ENCODE measurements around the gene ITGAE. TPM values are rescaled to one million over a fixed set of nuclear protein-coding genes. Genes with fewer than 3 reads are reported as not detected.

The ITGAE gene
- total RNA-seq, 1 donor from 2014 or later = 13.3 TPM

DNA sequence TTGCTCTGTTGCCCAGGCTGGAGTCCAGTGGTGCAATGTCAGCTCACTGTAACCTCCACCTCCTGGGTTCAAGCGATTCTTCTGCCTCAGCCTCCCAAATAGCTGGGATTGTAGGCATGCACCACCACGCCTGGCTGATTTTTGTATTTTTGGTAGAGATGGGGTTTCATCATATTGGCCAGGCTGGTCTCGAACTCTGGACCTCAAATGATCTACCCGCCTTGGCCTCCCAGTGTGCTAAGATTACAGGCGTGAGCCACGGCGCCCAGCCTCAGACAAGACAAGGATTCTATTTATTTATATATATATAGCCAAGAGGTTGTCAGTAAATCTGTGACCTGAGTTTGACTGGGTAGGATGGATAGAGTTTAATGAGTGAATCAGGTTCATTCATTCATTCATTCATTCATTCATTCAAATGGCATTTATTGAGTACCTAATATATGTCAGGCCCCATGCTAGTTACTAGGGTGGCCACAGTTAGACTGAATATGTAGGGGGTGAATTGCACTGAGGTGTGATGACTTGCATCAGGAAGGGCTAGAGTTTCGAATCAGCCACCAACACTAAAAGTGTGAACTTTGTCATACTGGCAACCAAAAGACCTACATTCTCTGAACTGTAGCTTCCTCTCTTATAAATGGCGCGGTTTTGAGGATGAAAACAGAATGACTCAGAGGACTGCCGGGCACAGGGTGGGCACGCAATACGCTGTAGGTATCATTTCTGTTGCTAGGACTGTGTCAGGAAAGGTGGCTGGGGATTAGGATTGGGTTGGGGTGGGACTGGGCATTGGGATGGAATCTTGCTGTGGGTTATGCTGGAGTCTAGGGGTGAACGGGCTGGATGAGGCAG lies 37.8 kb downstream of the ITGAE start:
- DNase-seq (ENCODE audit: extremely low read depth, low read depth, low spot score) = no peak

DNA sequence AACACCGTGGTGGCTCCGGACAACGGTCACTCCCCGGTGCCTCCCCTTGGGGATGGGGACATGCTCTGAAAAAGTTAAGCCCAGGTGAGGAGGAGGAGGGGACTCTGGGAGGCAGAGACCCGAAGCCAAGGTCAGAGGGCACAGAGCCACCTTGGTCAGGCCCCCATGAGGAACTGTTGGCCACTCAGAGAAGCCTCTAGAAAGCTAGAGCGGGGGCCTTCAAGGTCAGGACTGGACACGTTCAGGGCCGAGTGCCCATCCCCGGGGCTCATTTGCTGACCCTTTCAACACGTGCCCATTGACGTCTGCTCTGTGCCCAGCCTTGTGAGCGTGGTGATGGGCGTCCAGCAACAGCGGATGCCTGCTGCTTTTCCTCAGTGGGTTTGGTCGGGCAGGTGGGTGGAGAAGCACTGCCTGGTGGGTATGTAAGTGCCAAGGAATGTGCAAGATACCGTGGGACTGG lies 39.0 kb downstream of the ITGAE start:
- DNase-seq (ENCODE audit: extremely low read depth, low read depth, low spot score) = no peak

DNA sequence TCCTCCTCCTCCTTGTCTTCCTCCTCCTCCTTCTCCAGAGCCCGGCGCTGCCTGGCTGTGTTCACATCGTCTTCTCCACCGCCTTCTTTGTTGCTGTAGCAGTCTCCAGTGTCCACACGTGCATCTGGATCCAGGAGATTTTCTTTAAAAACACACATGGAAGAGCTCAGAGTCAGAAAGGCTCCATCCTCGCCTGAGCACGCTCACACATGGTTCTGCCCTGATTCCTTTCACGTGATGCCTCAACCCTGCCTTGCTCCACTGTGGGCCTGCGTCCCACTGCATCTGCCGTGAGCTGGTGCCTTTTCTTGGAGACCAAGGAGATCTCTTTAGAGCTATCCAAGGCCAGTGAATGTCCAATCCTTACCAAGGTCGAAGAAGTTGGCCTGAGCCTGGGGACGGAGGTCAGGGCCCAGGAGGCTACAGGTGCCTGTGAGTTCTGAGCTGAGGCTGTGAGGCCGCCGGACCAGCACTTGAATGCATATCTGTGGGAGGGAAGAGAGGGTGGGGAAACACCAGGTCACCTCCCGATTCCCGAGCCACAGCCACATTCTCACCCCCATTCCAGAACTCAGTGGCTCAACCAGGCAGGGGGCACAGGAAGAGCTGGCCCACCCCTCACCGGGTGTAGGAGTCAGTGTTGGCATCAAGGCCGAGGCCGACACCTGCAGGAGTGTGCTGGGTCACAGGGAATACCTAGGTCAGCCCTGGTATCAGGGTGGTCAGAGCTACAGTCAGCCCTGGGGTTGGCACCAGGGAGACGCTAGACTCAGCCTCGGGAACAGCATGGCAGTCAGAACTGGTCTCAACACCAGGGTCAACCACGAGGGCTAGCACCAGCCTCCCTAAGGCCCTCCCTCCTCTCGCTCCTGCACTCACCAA lies 39.7 kb downstream of the ITGAE start:
- DNase-seq (ENCODE audit: extremely low read depth, low read depth, low spot score) = no peak

DNA sequence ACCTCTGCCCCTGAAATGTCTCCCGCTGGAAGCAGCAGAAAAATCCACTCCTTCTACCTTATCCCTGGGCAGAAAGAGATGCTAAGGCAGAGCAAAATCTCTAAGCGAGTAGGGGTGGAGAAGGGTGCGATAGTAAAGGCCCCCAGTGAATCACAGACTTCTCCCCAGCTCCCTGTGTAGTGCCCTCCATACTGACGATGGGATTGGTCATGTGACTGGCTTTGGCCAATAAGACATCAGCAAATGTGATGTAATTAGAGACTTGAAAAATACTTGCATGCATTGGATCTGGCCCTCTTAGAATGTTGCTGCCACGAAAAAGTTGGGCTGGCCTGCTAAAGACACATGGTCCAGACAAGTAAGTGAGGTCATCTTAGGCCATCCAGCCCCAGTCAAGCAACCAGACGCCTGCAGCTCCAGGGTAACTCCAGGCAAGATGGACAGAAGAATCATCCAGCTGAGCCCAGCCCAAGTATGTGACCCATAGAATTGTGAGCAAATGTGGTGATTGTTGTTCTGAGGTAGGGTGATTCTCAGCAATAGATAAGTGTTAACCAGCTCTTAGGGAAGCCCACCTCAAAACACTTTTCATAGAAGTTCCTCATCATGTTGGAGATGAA lies 41.3 kb downstream of the ITGAE start:
- DNase-seq (ENCODE audit: extremely low read depth, low read depth, low spot score) = no peak

DNA sequence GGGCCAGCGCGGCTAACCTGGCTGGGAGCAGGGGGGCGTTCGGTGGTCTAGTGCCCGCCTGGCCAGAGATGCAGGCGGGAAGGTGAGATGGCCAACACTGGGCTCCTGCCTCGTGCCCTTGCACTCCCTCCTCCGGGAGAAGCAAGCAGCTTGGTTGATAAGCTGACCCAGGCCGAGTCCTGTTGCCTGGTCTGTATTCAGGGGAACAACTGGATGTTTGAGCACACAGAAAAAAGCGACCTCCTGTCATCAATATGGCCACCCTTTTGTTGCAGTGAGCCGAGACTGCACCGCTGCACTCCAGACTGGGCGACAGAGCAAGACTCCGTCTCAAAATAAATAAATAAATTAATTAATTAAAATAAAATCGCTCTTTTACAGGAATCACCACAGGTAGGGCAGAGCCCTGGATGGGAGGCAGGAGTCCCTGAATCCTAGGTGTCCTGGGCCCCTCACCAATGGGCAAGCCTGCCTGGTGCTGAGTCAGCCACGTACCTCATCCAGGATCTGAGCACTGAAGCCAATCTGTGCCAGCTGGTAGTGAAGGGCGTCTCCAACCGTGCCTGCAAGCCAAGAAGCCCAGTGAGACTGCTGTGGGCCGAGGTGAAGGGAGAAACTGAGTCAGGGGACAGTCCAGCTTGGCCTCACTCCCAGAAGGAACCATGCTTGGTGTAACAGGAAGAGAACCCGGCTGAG lies 45.5 kb downstream of the ITGAE start:
- no peak for DNase-seq (ENCODE audit: extremely low read depth, low read depth, low spot score)

DNA sequence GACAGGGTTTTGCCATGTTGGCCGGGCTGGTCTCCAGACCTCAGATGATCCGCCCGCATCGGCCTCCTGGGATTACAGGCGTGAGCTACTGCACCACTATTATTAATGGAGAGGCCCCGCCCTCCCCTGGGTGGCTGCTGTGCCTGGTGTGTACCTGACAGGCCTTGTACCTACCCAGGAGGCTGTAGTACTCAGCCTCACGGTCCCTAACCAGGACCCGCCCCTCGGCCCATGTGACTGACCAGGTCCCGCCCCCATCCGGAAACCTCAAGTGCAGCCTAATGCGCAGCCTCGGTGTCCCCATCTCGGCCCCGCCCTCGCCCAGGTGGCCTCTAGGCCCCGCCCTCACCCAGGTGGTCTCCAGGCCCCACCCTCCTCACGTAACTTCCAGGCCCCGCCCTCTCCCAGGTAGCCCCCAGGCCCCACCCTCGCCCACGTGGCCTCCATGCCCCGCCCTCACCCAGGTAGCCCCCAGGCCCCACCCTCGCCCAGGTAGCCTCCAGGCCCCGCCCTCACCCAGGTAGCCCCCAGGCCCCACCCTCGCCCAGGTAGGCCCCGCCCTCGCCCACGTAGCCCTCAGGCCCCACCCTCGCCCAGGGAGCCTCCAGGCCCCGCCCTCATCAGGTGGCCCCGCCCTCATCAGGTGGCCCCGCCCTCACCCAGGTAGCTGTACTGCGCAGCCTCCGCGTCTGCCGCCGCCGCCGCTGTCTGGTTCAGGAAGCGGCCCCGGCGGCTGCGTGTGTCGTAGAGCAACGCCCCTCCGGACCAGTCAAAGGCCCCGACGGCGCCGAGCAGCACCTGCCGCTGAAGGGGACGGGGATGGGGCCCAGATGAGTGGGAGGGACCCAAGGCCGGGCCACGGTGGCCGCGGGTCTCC lies 46.3 kb downstream of the ITGAE start:
- DNase-seq (ENCODE audit: extremely low read depth, low read depth, low spot score) = no peak

DNA sequence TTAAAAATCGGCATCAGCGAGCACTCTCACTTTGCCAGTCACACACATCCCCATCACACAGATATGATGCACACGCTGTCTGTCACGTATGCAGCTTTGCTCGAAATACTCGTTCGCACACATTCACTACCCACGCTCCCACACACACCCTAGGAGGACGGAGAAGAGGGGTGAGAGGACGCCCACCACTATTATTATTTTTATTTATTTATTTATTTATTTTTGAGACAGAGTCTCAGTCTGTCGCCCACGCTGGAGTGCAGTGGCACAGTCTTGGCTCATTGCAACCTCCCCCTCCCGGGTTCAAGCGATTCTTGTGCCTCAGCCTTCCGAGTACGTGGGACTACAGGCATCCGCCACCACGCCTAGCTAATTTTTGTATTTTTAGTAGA lies 46.9 kb downstream of the ITGAE start:
- no peak for DNase-seq (ENCODE audit: extremely low read depth, low read depth, low spot score)

DNA sequence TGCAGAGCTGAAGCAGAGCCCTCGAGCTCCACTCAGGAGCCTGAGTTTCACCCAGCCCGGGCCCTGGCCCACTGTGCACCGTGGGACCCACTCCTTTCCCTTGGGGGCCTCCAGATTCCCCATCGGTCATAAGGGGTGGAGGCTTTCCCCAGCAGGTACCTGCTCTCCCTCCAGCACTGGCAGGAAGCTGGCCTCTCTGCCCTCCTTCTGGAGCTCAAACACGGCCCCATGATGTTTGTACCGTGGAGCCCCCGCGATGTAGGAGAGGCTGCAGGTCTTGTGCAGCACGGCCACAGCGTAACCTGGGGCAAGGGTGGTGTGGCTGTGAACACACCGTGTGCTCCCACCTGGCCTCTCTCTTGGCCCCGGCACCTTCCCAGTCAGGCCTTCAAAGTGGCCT lies 47.4 kb downstream of the ITGAE start:
- DNase-seq (ENCODE audit: extremely low read depth, low read depth, low spot score) = no peak

DNA sequence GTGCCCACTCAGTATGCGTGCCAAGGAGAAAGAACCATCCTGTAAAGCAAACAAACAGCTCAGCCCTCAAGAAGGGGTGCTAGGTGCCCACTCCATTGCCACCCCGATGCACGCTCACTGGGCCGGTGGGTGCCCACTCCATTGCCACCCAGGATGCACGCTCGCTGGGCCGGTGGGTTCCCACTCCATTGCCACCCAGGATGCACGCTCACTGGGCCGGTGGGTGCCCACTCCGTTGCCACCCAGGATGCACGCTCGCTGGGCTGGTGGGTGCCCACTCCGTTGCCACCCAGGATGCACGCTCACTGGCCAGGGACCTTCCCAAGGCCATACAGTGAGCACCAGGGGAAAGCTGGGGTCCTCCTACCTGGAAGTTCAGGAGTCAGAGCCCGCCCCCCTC lies 49.2 kb downstream of the ITGAE start:
- DNase-seq (ENCODE audit: extremely low read depth, low read depth, low spot score) = no peak

DNA sequence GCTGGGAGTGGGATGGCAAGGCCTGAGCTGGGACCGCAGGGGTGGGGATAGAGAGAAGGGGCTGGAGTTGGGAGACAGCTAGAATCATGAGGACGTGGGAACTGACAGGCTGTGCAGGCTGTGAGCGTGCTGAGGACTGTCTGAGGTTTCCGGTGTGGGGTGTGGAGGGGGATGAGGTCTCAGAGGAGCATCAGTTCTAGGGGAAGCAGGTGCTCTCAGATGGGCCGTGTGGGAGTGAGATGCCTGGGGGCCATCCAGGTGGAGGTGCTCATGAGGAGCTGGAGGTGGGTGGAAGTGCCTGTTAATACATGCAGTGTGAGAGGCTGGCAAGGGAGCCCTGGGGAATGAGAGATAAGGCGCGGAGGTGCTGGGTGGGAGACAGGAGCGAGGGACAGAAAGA lies 50.1 kb downstream of the ITGAE start:
- no peak for DNase-seq (ENCODE audit: extremely low read depth, low read depth, low spot score)

DNA sequence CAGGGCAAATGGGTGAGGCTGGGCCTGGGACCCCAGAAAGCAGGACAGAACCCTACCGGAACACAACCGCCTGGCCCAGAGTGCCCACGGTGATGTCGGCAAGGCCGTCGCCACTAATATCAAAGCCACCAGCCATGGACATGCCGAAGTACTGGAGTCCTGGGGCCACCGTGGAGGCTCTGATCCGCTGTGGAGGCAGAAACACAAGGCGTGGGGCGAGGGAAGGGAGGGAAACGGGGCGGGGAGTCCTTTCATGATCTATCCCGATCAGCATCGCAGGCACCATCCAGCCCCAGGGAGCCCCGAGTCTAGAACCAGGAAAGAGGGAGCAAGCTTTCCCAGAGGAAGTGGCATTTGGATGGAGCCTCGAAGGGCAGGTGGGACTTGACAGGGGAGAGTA lies 50.7 kb downstream of the ITGAE start:
- no peak for DNase-seq (ENCODE audit: extremely low read depth, low read depth, low spot score)

DNA sequence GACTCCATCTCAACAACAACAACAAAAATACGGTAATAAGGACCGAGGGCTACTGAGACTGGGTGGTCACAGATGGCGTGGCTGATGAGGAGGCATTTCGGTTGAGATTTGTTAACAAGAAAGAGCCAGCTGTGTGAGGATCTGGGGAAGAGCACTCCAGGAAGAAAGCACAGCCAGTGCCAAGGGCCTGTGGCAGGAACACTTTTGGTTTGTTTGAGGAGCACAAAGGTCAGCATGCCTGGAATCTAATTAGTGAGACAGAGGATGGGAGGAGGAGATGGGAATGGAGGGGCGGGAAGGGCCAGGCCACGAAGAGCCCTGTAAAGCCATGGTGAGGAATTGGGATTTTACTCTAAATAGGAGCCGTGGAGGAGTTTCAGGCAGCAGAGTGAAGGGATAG lies 52.4 kb downstream of the ITGAE start:
- DNase-seq (ENCODE audit: extremely low read depth, low read depth, low spot score) = no peak

DNA sequence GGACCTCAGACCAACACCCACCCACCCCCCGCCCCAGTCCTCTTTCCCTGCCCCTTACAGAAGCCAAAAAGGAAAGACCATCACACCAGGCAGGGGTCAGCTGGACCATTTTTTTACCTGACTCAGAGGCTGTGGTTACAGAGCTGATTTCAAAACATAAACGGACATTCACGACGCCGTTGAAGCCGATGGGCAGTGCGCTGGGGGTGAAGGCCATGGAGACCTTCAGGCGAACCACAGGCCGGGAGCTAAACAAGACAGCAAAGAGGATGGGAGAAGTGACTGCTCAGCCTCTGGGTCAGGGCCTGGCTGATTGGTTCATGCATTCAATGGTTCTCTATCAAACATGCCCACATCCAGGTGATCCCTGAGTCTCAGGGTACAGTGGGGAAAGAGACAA lies 53.2 kb downstream of the ITGAE start:
- DNase-seq (ENCODE audit: extremely low read depth, low read depth, low spot score) = no peak

DNA sequence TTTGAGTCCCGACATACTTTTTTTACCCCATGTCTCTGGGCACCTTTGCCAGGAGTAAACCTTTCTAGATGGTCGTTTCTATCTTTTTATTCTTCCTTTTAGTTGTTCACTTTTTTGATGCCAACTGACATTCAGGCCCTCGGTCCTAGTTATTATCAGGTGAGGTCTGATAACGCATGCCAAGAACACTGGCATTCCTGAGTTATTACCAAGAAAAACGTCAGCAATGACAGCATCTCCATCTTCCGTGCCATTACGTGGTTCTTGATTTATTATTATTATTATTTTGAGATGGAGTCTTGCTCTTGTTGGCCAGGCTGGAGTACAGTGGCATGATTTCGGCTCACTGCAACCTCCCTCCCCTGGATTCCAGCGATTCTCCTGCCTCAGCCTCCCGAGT lies 55.9 kb downstream of the ITGAE start:
- DNase-seq (ENCODE audit: extremely low read depth, low read depth, low spot score) = no peak

DNA sequence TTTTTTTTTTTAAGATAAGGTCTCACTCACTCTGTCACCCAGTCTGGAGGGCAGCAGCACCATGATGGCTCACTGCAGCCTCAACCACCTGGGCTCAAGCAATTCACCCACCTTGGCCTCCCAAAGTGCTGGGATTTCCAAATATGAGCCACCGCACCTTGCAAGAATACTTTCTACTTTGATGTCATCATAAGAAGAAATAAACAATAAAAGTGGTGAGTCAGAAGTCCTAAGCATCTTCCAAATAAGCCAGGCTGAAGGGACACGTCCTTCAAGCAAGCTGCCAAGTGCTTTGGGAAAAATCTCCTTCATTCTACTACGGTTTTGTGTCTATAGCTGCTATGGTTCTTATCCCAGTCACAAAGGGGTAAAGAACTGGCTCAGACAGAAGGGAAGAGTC lies 57.0 kb downstream of the ITGAE start:
- no peak for DNase-seq (ENCODE audit: extremely low read depth, low read depth, low spot score)

DNA sequence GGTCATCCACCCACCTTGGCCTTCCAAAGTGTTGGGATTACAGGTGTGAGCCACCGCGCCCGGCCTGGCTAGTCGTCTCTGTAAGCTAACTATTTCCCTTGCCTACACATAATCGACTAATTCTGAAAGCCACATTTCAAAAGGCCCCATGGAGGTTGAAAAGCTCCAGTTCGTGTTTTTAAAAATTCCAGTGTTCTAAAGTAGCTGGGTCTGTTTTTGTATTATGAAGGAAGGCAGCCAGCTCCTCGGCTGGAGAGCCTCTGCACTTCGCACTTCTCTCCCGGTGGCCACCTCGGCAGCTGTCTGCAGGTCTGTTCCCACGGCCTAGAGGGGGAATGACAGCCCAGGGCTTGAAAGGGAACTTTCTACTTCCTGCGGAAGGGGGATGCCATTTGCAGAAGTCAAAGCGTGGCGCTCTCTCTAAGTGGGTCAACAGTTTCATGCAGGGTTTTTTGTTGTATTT lies 60.3 kb downstream of the ITGAE start:
- no peak for DNase-seq (ENCODE audit: extremely low read depth, low read depth, low spot score)

DNA sequence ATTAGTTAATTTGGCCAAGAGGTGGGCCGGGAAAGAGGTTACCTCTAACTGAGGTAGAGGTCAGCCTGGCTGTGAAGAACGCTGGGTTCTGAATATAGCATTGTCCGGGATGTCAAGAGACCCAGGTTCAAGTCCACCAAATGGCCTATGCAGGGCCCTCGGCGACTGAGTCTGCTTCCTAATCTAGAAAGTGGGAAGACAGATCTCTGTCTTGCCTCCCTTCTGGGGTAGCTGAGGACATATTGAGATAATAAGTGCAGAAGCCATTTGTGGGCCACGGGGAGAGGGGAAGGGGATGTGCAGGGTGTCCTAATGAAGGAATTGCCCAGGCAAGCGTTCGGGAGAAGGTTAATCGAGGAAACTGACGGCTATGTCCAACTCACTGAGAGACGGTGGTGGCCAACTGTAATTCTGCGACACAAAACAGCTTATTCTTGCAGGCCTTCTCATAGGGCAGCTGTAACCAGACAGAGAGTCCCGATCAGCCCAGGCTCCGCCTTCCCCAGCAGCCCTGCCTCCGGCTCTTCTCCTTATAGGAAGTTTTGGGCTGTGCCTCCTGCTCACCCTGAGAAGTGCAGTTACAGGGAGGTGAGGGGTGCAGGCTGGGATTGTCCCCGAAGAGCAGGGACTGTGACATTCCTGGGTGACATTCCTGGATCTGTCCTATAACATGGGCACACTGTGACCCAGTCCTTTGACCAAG lies 61.4 kb downstream of the ITGAE start:
- DNase-seq (ENCODE audit: extremely low read depth, low read depth, low spot score) = no peak

DNA sequence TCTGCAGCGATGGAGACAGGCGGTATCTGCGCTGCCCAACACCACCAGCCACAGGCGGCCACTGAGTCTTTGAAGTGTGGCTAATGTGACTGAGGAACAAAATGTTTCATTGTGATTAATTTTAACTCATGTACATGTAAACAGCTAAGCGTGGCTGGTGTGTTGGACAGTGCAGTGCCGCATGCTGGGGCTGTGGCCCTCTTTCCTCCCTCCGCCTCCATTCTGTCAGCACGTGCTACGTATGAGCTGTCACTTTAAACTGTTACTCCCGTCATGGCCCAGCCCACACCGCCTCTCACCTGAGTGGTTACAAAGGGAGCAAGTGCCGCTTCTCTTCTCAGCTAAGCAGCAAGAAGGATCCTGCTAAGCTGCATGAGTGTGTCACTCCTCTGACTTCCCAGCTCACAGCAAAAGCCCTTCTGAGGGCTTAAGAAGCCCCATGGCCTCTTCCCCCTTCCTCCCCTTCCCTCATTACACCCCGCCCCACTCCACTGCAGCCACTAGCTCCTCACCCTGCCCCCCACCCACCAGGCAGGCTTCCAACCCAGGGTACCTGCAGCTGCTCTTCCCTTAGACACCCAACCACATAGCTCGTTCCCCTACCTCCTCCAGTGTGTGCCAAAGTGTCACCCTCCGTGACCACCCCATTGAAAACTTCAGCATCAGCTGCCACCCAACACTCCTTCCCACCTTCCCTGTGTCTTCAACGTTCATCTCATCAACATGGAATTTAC lies 62.3 kb downstream of the ITGAE start:
- no peak for DNase-seq (ENCODE audit: extremely low read depth, low read depth, low spot score)

Measured in glomerular endothelial cell (primary cell).